Stomach (tissue), 4 donors: ENCODE measurements around the gene ATG16L2.

Experiments
- CTCF ChIP-seq, 7 experiments: fragments of 450-650 bp in 4 of 7; fragments of 200-600 bp in 3 of 7; sonication (generic) in 3 of 7; IDR thresholded peaks; one replicate each; pipeline ENCODE4 v1.5.1; 2016 to 2019; ENCODE audit warnings: antibody characterized with exemption in 7 of 7, control low read depth in 2 of 7, mild to moderate bottlenecking in 1 of 7
- EP300 ChIP-seq: sonication (generic); formaldehyde crosslinking; IDR thresholded peaks from one replicate; pipeline ENCODE4 v1.6.1; 2017; ENCODE audit warnings: antibody characterized with exemption

- TF ChIP-seq EP300: no peak
- TF ChIP-seq CTCF (IDR thresholded peaks at IDR 0.05): no peak
These were observed 19.0 kb downstream of the ATG16L2 start for GRCh38 chr11:72833083-72833733.
